Measurements from ENCODE around the gene ATP13A5. TPM values are rescaled to one million over a fixed set of nuclear protein-coding genes. Genes with fewer than 3 reads are reported as not detected.
A peak's percentile ranks its signal among the peaks of the same experiment; 100 is the strongest.

The ATP13A5 gene
- 0.12 TPM for total RNA-seq

- ATAC-seq: peak; percentile 78
Observed at GRCh38 chr3:193378706-193379105, at the start of gene ATP13A5. ATP13A5 (minus strand) TSS chr3:193378753; CDS start chr3:193378725, 28 bp downstream.

DNA sequence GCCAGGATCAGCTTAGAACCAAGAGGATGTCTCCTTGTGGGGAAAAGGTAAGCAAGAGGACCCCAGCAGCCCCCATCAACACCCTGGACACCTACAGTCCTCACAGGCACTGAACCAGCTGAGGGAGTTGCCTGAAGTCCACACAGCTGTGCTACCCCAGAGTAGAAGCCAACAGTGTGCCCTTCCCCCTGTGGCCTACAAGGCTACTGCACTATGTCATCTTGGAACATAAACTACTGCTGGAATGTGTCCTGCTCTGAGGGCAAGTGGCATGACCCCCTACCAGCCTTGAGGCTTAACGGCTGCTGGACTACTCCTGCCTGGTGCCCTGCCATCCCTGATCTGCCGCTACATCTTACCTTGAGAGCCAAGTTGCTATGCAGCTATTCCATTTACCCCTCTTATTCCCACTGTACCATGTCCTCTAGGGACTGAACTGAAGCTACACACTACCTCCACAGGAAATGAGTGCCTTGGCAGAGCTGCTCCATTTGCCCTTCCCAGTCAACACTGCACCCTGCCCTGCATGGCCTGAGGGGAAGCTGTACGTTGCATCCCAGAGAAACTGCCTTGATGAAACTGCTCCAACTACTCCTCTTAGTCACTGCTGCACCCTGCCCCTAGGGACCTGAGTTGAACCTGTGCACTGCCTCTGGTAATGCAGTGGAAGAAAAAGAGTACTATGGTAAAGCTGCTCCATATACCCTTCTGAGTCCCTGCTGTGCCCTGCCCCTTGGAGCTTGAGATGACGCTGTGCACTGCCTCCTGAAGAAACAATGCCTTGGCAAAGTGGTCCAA is 40.2 kb upstream of the ATP13A5 start:
- ATAC-seq: peak; percentile 99

DNA sequence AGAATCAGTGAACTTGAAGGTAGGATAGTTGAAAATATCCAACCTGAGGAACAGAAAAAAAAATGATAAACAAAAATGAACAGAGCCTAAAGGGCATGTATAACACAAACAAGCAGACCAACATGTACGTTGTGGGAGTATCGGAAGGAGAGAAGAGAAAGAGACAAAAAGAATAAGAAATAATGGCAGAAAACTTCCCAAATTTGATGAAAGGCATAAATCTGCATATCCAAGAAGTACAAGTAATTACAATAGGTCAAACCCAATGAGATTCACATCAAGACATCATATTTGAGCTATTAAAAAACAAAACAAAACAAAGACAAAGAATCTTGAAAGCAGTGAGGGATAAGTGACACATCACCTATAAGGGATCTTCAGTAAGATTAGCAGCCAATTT is 38.1 kb upstream of the ATP13A5 start:
- ATAC-seq: no peak

DNA sequence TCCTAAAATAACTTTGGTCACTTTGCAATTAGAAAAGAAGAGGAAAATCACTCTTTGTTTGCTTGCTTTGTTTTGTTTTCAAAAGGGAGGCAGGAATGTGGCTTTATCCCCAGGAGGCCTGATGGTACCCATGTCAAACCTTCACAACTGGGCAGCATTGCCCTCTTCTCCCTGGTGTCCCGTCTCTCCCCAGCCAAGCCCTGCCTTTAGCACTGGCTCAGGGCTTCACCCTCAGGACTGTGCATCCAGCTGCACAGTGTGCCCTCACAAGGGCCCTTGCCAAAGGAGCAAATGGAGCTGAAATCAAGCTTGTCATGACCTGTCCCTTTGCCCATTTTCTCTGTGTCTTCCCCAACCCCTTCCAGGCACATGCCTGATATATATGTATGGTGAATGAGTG is 29.1 kb upstream of the ATP13A5 start:
- no peak for ATAC-seq

DNA sequence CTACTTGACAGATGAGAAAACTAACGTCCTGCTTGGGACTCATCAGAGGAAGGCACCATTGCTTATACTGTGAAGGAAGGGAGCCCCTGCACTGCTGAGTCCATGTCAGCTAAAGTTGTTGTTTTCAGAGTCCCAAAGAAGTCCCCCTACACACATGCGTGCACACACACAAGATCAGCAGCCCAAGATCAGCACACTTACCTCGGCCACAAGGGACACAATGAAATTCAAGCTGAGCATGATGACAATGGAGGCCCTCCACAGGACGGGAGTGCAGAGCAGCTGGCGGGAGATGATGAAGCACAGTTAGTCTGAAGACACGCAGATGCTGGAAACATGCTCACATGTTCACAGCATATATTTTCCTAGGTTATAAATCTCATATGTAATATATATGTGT is 28.6 kb upstream of the ATP13A5 start:
- ATAC-seq: no peak

- ATAC-seq: peak; percentile 94
Observed at GRCh38 chr3:193403307-193403706, 24.8 kb upstream of the ATP13A5 start.

DNA sequence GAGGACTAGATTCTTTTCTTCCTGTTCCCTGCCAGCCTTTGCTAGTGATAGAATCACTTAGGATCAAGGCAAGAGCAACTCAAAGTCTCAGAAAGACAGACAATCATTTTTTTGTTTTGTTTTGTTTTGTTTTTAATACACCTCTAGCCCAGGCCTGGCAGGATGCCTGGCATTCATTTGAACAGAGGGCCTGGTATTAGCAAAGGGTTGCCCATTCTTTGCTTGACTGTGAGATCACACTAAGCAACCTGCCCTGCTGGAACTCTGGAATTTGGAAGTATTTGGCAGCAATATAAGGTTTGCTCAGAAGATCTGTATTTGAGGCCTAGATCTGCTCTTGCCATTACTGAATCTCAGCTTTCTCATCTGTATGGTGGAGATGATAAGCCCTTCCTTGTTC is 21.8 kb upstream of the ATP13A5 start:
- ATAC-seq: peak; percentile 78

GRCh38 chr3:193396451-193397244 is 18.1 kb upstream of the ATP13A5 start:
- ATAC-seq: no peak

DNA sequence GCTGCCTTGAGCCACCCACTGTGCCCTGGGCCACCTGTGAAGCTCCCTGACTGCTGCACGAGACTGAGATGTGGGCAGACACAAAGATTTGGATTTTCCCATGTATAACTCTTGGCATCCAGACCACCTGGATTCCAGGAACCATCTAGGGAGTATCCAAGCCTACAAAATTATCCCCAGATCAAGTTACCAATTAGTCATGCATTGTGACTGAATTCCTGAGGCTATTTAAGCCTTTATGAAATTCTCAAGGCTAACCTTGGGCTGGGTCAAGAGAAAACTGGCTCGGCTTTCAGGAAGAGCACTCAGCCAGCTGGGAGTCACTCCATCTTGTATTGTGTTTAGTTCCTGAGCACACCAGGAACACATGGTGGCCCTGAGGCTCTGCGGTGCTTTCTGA is 13.3 kb upstream of the ATP13A5 start:
- peak; percentile 93 for ATAC-seq

DNA sequence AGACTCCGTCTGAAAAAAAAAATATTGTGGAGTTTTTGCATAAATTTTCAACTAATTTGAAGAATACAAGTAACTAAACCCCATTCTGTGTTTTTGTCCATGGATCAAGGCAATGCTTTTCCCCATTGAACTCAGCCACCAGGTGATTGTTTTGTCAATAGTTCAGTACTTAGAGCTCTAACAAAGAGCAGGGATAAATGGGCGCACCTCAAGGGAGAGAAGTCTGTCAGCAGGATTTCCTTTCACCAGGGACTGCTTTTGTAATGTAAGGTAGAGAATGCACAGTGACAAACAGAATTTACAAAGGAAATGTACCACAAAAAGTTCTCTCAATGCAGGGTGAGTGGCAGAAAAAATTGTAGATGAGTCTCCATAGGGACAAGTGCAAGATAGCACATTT is 10.8 kb upstream of the ATP13A5 start:
- ATAC-seq: no peak

GRCh38 chr3:193388361-193388760 is 9.8 kb upstream of the ATP13A5 start:
- no peak for ATAC-seq

GRCh38 chr3:193387596-193387995 is 9.0 kb upstream of the ATP13A5 start:
- no peak for ATAC-seq

DNA sequence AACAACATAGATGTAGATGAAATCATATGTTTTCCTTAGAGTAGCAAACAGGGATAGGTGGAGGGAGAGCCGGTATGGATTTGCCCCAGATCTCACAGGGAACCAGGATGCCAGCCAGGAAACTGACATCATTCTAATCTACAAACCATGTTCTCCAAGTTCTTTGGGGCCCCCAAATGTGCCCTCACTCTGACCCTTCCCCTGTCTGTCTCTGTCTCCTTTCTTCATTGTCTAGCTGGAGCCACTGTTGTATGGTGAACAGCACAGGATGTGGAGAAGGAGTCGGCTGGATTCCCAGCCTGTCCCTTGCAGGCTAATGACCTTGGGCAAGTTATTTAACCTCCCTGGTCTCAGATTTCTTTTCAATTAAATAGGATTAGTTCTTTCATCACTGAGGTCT is 962 bp downstream of the ATP13A5 start:
- no peak for ATAC-seq

DNA sequence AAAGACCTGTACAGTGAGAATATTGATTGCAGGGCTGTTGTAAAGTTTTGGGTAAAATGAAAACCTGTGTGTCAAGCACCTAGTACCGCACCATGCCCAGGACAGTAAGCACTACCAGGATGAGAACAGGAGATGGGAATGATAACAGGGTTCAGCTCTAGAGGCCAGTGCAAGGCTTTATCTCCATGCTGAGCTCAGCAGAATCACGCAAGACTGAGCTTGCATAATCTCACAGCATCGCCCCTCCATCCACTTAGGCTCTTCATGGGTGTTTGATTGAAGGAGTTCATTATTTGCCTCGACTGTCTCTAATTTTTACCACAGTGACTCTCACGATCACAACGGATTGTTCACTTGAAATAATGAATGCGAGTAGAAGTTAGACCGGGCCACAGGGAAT is 2.9 kb downstream of the ATP13A5 start:
- no peak for ATAC-seq

DNA sequence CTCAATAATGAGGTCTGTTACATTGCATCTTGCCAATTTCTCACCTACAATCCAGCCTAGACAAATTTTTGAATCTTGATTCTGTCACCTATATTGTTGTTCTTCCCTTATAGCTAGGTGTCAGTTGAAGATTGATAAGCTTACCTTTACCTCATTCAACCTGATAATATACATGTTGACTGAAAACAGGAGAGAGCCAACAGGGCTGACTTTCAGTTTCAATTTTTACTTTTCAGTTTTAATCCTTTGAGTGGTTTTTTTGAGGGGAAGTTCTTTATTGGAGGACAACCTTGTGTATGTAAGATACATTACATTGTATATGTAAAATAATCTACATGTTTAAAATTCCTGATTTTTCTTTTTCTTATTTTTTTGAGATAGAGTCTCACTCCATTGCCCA is 5.8 kb downstream of the ATP13A5 start:
- no peak for ATAC-seq

- ATAC-seq: no peak
Observed at GRCh38 chr3:193367868-193368267, 10.7 kb downstream of the ATP13A5 start.

- ATAC-seq: no peak
Observed at GRCh38 chr3:193357291-193357690, 21.3 kb downstream of the ATP13A5 start.

GRCh38 chr3:193354423-193354822 is 24.1 kb downstream of the ATP13A5 start:
- no peak for ATAC-seq

DNA sequence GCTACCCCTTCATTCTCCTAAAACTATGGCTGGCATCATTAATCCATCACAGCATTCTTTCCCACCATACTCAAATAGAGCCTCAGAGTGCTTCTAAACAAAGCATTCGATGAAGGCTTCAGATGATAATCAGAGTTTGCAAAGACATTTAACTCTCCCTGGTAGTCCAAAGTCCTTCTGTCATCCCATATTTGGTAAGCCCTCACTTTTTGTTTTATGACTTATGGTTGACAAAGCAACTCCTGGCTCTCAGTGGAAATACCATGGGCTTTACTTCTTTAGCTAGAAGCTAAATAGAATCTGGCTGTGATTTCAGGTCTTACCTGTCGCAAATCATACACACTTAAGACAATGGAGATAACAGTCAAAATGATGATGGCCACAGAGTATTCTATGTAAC is 27.8 kb downstream of the ATP13A5 start:
- no peak for ATAC-seq

DNA sequence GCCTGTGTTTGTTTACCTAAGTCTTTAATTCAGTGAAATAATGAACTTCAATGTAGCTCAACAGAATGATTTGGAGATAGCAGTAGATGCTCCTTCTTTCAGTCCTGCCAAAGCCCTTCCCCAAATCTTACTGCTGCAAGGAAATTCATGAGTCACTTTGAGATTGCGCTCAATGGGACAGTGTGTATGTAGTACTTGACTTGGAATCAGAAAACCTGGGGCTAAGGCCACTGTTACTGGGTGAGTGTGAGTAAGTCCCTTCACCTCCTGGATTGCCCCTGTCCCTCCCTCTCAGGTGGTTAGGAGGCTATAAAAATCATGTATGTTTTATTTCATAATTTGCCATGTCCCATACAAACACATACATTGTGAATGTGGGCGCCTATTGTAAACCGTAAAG is 29.9 kb downstream of the ATP13A5 start:
- no peak for ATAC-seq

GRCh38 chr3:193347521-193348501 is 30.7 kb downstream of the ATP13A5 start:
- peak; percentile 96 for ATAC-seq

DNA sequence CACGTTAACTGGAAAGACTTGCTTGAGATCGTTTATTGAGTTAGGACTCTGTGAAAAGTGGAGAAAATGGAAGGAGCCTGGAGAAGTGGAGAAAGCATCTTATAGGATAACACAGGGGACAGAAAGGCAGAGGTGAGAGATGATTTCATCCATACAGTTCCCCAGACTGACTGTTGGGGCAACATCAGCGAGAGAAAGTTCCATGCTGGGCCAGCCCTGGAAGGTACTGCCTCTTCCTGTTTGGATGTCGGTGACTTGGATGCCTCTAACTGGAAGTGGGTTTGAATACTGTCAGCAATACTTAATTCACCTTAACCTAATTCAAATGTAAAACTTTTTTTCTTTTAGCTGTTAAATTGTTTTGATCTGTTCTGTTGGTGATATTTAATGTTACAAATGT is 32.3 kb downstream of the ATP13A5 start:
- no peak for ATAC-seq

GRCh38 chr3:193345431-193345830 is 33.1 kb downstream of the ATP13A5 start:
- ATAC-seq: no peak

Measured in esophagus mucosa (tissue), 1 donor.